NK-92 (cell line): Measurements from ENCODE around the gene RWDD2A.

Source experiments
- DNase-seq: peaks from one replicate; lab custom pipeline; 2025; ENCODE audit not compliant: unreplicated experiment; lab: John Stamatoyannopoulos, UW

The RWDD2A gene

GRCh38 chr6:83198486-83199172, 5.5 kb downstream of the RWDD2A start:
- no peak for DNase-seq

- no peak for DNase-seq
Observed at GRCh38 chr6:83199173-83199862, 6.2 kb downstream of the RWDD2A start.

GRCh38 chr6:83199863-83200225, 6.7 kb downstream of the RWDD2A start:
- DNase-seq: no peak

GRCh38 chr6:83202031-83202430, 8.9 kb downstream of the RWDD2A start:
- DNase-seq: no peak

GRCh38 chr6:83215131-83216047, 22.2 kb downstream of the RWDD2A start:
- DNase-seq: no peak

DNA sequence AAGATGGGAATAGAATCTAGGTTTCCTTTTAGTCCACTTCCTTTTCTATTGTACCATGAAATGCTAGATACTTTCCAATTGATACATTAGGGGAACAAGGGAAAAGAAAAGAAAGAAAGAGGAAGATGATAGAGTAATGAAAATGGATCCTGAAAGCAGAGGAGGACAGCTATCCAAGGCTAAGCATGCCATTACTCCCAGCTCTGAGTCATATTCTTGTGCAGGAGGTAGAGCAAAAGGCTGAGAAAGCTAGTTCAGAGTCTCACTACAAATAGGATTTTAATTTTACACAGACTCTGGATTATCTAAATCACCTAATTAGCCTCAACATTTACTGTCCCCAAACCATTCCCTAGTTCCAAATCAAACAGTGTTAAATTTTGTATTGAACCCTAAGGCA, 23.6 kb downstream of the RWDD2A start:
- DNase-seq: no peak

GRCh38 chr6:83218646-83219045, 25.5 kb downstream of the RWDD2A start:
- DNase-seq: no peak

GRCh38 chr6:83220121-83220520, 27.0 kb downstream of the RWDD2A start:
- DNase-seq: no peak

- no peak for DNase-seq
Observed at GRCh38 chr6:83221276-83221675, 28.1 kb downstream of the RWDD2A start.

DNA sequence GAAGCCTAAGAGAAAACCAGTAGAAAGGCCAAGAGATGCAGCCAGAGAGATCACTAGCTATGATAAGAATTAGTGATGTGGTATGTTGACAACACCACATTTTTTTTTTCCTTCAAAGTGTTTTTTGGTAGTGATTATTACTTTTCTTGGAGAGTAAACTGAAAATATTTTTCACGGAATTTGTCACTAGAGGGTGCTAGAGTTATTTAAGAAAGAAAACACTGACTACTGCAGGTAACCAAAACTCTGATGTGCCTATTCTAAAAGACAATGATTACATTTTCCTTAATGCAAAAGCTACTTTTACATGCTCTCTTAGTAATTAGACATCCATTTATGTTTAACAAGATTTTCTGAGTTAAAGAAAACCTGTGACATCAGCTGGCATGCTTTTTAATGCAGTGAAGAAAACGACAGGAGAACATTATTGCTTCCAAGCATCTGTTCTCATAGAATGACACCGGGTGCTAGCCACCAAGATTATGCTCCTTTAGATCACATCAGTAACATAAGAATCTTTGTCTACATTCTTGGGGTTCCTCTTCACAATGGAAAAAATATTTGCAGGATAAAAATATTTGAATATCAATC, 28.8 kb downstream of the RWDD2A start:
- DNase-seq: no peak

DNA sequence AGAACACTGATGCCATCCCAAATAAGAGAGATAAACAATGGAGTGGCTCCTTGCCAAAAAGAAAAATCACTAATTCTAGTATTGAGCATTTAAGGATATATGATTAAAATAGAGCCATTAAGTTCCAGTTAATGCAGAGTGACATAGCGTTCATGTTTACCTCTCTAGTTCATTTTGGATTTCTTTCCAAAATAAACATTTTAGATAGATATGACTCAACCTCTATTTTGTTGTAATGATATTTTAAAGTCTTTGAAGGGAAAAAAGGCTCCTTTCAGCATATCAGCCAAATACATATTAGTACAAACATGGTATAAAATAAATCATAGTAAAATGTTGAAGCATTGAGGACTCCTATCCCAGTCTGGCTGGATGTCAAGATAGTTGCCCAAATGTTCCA, 33.4 kb downstream of the RWDD2A start:
- no peak for DNase-seq

DNA sequence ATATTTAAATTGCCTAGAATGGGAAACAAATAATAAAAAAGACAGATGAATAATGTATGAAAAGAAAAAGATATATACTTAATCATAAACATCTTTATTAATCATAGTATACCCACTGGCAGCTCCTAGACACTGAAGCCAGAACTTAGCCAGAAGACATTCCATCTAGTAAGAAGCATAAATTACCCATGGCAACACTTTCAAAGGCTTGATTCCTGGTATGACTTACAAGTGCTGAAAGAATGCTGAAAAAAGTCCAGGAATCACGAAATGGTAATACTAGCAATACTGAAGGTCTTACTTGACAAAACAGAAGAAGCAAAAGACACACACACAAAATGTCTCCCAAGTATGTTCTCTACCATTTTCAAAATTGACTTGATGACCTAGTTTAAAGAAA, 38.0 kb downstream of the RWDD2A start:
- DNase-seq: no peak

DNA sequence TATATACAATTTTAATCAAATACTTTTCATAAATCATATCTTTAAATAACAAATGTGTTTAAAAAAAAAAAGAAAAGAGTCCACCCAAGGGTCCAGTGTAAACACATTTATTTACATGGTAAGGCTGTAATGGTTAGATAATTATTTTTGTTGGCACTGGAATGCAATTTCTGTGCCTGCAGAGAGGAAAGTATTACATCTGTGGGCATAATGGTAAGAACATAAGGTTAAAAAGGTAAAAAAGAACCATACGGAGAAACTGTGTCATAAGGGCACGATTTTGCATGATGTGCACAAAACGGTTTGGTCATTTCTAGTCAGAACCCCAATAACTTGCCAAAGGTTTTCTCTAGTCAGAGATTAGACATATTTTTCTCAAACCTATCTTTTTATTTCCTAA, 54.3 kb downstream of the RWDD2A start:
- DNase-seq: no peak
